Lung (tissue), 12 donors: ENCODE results near the gene ADH5. TPM values are rescaled to one million over a fixed set of nuclear protein-coding genes. Genes with fewer than 3 reads are reported as not detected.

Experiments used
- ATAC-seq: fragments of 200-7000 bp; cut with Tn5 transposase; one replicate; pipeline ENCODE4 v1.9.1; 2020; ENCODE audit warnings: moderate number of reproducible peaks; ENCODE audit not compliant: insufficient read depth, low FRiP score
- DNase-seq, 3 donors: peaks; one replicate each; pipeline ENCODE4 v3.0.0-alpha.2; 2013 to 2017
- H3K27ac ChIP-seq, 2 donors: one replicate each; pipeline ENCODE4 v1.5.1; 2013; ENCODE audit warnings: mild to moderate bottlenecking in 2 of 2, moderate library complexity in 2 of 2, control low read depth in 1 of 2, inconsistent platforms in 1 of 2, low read depth in 1 of 2, low read length in 1 of 2
- H3K27me3 ChIP-seq, 3 donors: one replicate each; pipeline ENCODE4 v1.5.1; 2013; ENCODE audit warnings: low read length in 2 of 3; ENCODE audit not compliant: control insufficient read depth in 3 of 3, insufficient read depth in 3 of 3
- H3K36me3 ChIP-seq, 4 donors: one replicate each; pipeline ENCODE4 v1.5.1; 2013; ENCODE audit warnings: low read length in 4 of 4, mild to moderate bottlenecking in 1 of 4, moderate library complexity in 1 of 4; ENCODE audit not compliant: control insufficient read depth in 4 of 4, insufficient read depth in 4 of 4
- H3K4me1 ChIP-seq, 5 donors: one replicate each; pipeline ENCODE4 v1.5.1; 2013; ENCODE audit warnings: low read length in 5 of 5, mild to moderate bottlenecking in 2 of 5, moderate library complexity in 1 of 5; ENCODE audit not compliant: control insufficient read depth in 5 of 5, insufficient read depth in 5 of 5
- H3K4me3 ChIP-seq: one replicate; pipeline ENCODE4 v1.5.1; 2013; ENCODE audit warnings: mild to moderate bottlenecking, control low read depth, moderate library complexity
- H3K9ac ChIP-seq, 2 donors: one replicate each; pipeline ENCODE4 v1.5.1; 2013; ENCODE audit warnings: low read length in 2 of 2, control low read depth in 1 of 2; ENCODE audit not compliant: insufficient read depth in 1 of 2
- H3K9me3 ChIP-seq, 4 donors: one replicate each; pipeline ENCODE4 v1.5.1; 2013; ENCODE audit warnings: low read length in 3 of 4, mild to moderate bottlenecking in 1 of 4, moderate library complexity in 1 of 4; ENCODE audit not compliant: control insufficient read depth in 4 of 4, insufficient read depth in 3 of 4
- WGBS, 2 donors: extraction: QIAGEN DNeasy Blood & Tissue Kit; methylation state at CpG; one replicate each; pipeline ENCODE4 v1.1.7; 2013; 5-methylcytosine and 5-hydroxymethylcytosine counted together
- polyA plus RNA-seq, 2 donors: library from polyadenylated mRNA; stranded (reverse); fragments of 200-250 nt; gene quantifications; one replicate each; pipeline ENCODE4 v1.2.1, GENCODE V29; 2013
- total RNA-seq, 2 donors: library from RNA; depleted of rRNA in 1 of 2; stranded (reverse); fragments of >200 nt in 1 of 2; gene quantifications; one replicate each; pipeline ENCODE4 v1.2.1, GENCODE V29; 2014 to 2021
- TF ChIP-seq, protein P1 (sequence below): IDR thresholded peaks from 2 replicates; pipeline ENCODE4 v1.5.1; 2012; ENCODE audit warnings: mild to moderate bottlenecking; ENCODE audit errors: control extremely low read depth, extremely low read depth
- donor health status: control.
- donor health status: control.
- donor health status: Bipolar disorder and iron deficiency.
- donor health status: healthy.
- donor health status: DM: yes; HTN: yes; CAD: no.

ADH5 gene
- total and polyA plus RNA-seq, 4 donors, result 83.7 to 143 (median 127) TPM

DNA sequence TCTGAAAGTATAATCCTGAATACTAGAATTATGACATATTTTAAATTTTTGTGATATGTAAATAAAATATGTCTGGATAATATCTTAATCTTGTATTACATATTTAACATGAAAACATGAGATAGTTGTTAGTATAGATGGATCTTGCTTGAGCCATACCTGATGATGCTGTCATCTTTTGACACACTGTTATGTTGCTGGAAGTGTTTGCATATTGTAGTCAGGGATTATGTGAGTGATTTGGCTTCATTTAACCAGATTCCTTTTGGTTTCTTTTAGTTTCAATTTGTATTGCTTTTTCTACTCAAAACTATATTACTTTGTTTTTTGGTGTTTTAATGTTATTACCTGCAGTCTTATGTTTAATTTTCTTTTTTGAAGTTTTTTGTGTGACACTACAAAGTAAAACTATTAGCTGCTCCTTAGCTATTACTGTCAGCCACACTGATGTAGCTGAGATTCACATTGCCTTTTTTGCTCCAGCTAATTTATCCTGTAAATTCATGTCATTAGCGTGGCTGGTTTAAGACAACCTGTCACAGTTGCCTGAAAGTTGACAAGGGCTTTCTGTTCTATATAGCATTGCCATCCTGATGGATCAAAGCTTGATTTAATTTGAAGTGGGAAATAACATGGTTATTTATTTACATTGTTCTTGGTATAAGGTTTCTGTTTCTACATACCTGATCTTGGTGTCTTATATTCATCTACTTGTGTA lies 59.4 kb downstream of the ADH5 start:
- no peak overlapping the region for H3K9ac ChIP-seq
- no peak overlapping the region for H3K27ac ChIP-seq
- peaks cover 0 to 5% (median 1%) of the 10 kb centered on the region in 4 donors for H3K36me3 ChIP-seq
- H3K4me3 ChIP-seq, result no peak overlapping the region
- no peaks in the 10 kb centered on the region for H3K9me3 ChIP-seq
- TF ChIP-seq, protein P1, sequence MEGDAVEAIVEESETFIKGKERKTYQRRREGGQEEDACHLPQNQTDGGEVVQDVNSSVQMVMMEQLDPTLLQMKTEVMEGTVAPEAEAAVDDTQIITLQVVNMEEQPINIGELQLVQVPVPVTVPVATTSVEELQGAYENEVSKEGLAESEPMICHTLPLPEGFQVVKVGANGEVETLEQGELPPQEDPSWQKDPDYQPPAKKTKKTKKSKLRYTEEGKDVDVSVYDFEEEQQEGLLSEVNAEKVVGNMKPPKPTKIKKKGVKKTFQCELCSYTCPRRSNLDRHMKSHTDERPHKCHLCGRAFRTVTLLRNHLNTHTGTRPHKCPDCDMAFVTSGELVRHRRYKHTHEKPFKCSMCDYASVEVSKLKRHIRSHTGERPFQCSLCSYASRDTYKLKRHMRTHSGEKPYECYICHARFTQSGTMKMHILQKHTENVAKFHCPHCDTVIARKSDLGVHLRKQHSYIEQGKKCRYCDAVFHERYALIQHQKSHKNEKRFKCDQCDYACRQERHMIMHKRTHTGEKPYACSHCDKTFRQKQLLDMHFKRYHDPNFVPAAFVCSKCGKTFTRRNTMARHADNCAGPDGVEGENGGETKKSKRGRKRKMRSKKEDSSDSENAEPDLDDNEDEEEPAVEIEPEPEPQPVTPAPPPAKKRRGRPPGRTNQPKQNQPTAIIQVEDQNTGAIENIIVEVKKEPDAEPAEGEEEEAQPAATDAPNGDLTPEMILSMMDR, result no peak
- ATAC-seq, result no peak
- DNase-seq, result no peak
- H3K4me1 ChIP-seq, result peaks cover 0 to 27% (median 0%) of the 10 kb centered on the region in 5 donors
- WGBS, 2 donors, result 1 to 83% methylated on average over 1 of the region's 1 CpG
- no peaks in the 10 kb centered on the region for H3K27me3 ChIP-seq

GRCh38 chr4:99028187-99028586 lies 60.4 kb downstream of the ADH5 start:
- Histone ChIP-seq H3K4me1 (peaks cover 0 to 22% (median 3%) of the 10 kb centered on the region in 5 donors), H3K36me3 (peaks cover 0 to 5% (median 0%) of the 10 kb centered on the region in 4 donors), H3K27me3 (no peaks in the 10 kb centered on the region), H3K9ac (no peak overlapping the region), H3K4me3 (no peak overlapping the region), H3K27ac (no peak overlapping the region), H3K9me3 (no peaks in the 10 kb centered on the region)
- ATAC-seq, result no peak
- no peak for DNase-seq
- TF ChIP-seq, protein P1, result no peak

GRCh38 chr4:99027304-99027703 lies 61.3 kb downstream of the ADH5 start:
- H3K4me3 ChIP-seq, result no peak overlapping the region
- H3K4me1 ChIP-seq, result peaks cover 0 to 22% (median 5%) of the 10 kb centered on the region in 5 donors
- H3K9me3 ChIP-seq, result peaks cover 0 to 4% (median 0%) of the 10 kb centered on the region in 4 donors
- 69 to 86% methylated on average over 2 of the region's 2 CpGs for WGBS, 2 donors
- H3K9ac ChIP-seq, result no peak overlapping the region
- peaks cover 0 to 5% (median 3%) of the 10 kb centered on the region in 4 donors for H3K36me3 ChIP-seq
- no peaks in the 10 kb centered on the region for H3K27me3 ChIP-seq
- TF ChIP-seq, protein P1, result no peak
- H3K27ac ChIP-seq, result no peak overlapping the region
- ATAC-seq (no peak), DNase-seq (no peak)
